Right atrium auricular region (tissue), 2 donors: Measurements from ENCODE around the gene TMEM129. TPM values are rescaled to one million over a fixed set of nuclear protein-coding genes. Genes with fewer than 3 reads are reported as not detected.
A peak's percentile ranks its signal among the peaks of the same experiment; 100 is the strongest.

Experiments used
- DNase-seq: peaks from one replicate; pipeline ENCODE4 v3.0.0-alpha.2; 2019; ENCODE audit warnings: low spot score
- H3K27ac ChIP-seq, 2 donors: fragments of 200-600 bp; sonication (generic); 1 replicate in 1 of 2; 2 replicates in 1 of 2; pipeline ENCODE4 v1.5.1; 2016 to 2019
- H3K27me3 ChIP-seq, 2 donors: fragments of 200-600 bp; sonication (generic); one replicate each; pipeline versions ENCODE4 v1.5.1 to v1.6.0; 2017 to 2019
- H3K36me3 ChIP-seq: fragments of 200-600 bp; sonication (generic); one replicate; pipeline ENCODE4 v1.5.1; 2016
- H3K4me1 ChIP-seq, 2 donors: fragments of 200-600 bp; sonication (generic); one replicate each; pipeline versions ENCODE4 v1.5.1 to v1.6.0; 2017 to 2019
- H3K4me3 ChIP-seq, 2 donors: fragments of 200-600 bp; sonication (generic); 1 replicate in 1 of 2; 2 replicates in 1 of 2; pipeline ENCODE4 v1.5.1; 2017 to 2019; ENCODE audit warnings: mild to moderate bottlenecking in 1 of 2, moderate library complexity in 1 of 2
- H3K9me3 ChIP-seq, 2 donors: fragments of 200-600 bp; sonication (generic); one replicate each; pipeline ENCODE4 v1.5.1; 2019
- CTCF ChIP-seq, 2 donors: fragments of 200-600 bp; sonication (generic); IDR thresholded peaks; one replicate each; pipeline ENCODE4 v1.5.1; 2019; ENCODE audit warnings: antibody characterized with exemption in 2 of 2
- total RNA-seq, 2 donors: library from RNA; depleted of rRNA; stranded (reverse); fragments of >200 nt; gene quantifications; one replicate each; pipeline ENCODE4 v1.1.0, GENCODE V29; 2016

Gene TMEM129
- total RNA-seq, 2 donors from 2014 or later: 59.0 to 75.4 TPM

GRCh38 chr4:1752284-1753041 is 31.3 kb upstream of the TMEM129 start:
- DNase-seq: no peak
- no peak for TF ChIP-seq CTCF (IDR thresholded peaks at IDR 0.05)
- H3K27ac ChIP-seq: no peak overlapping the region
- no peaks in the 10 kb centered on the region for H3K9me3 ChIP-seq
- peak overlapping the region in 1 of 2 donors; percentile 1 for H3K4me3 ChIP-seq
- no peaks in the 10 kb centered on the region for H3K36me3 ChIP-seq
- peaks cover 0 to 21% of the 10 kb centered on the region in 2 donors for H3K4me1 ChIP-seq
- H3K27me3 ChIP-seq: no peaks in the 10 kb centered on the region

- DNase-seq: no peak
- H3K4me1 ChIP-seq: peaks cover 0 to 21% of the 10 kb centered on the region in 2 donors
- TF ChIP-seq CTCF (IDR thresholded peaks at IDR 0.05): no peak
- H3K27me3 ChIP-seq: no peaks in the 10 kb centered on the region
- no peak overlapping the region for H3K27ac ChIP-seq
- H3K9me3 ChIP-seq: no peaks in the 10 kb centered on the region
- no peaks in the 10 kb centered on the region for H3K36me3 ChIP-seq
- H3K4me3 ChIP-seq: no peak overlapping the region
Measured at GRCh38 chr4:1751919-1752283, 30.8 kb upstream of the TMEM129 start.

GRCh38 chr4:1751155-1751918 is 30.2 kb upstream of the TMEM129 start:
- no peak overlapping the region for H3K27ac ChIP-seq
- H3K4me1 ChIP-seq: peaks cover 0 to 21% of the 10 kb centered on the region in 2 donors
- DNase-seq: no peak
- H3K27me3 ChIP-seq: no peaks in the 10 kb centered on the region
- H3K4me3 ChIP-seq: no peak overlapping the region
- no peak for TF ChIP-seq CTCF (IDR thresholded peaks at IDR 0.05)
- no peaks in the 10 kb centered on the region for H3K36me3 ChIP-seq
- no peaks in the 10 kb centered on the region for H3K9me3 ChIP-seq

GRCh38 chr4:1750381-1751154 is 29.4 kb upstream of the TMEM129 start:
- no peak for DNase-seq
- H3K36me3 ChIP-seq: no peaks in the 10 kb centered on the region
- no peak for TF ChIP-seq CTCF (IDR thresholded peaks at IDR 0.05)
- H3K27ac ChIP-seq: no peak overlapping the region
- peaks cover 0 to 21% of the 10 kb centered on the region in 2 donors for H3K4me1 ChIP-seq
- no peaks in the 10 kb centered on the region for H3K9me3 ChIP-seq
- H3K4me3 ChIP-seq: no peak overlapping the region
- no peaks in the 10 kb centered on the region for H3K27me3 ChIP-seq

- no peak for DNase-seq
- no peaks in the 10 kb centered on the region for H3K9me3 ChIP-seq
- H3K4me3 ChIP-seq: no peak overlapping the region
- no peaks in the 10 kb centered on the region for H3K36me3 ChIP-seq
- TF ChIP-seq CTCF (IDR thresholded peaks at IDR 0.05): no peak
- H3K27ac ChIP-seq: no peak overlapping the region
- peaks cover 0 to 21% of the 10 kb centered on the region in 2 donors for H3K4me1 ChIP-seq
- no peaks in the 10 kb centered on the region for H3K27me3 ChIP-seq
Measured at GRCh38 chr4:1749826-1750225, 28.7 kb upstream of the TMEM129 start.
